ENCODE measurements around the gene ERCC1.
"Not testable (repeated sequence)": the region's sequence is repeated elsewhere in the genome, so short reads cannot be mapped to it uniquely, and the experiment has no call there.

ERCC1 gene

GRCh38 chr19:45455707-45456499 lies 32.2 kb upstream of the ERCC1 start:
- peak; percentile 89 for ATAC-seq
- peak; percentile 82 for DNase-seq

DNA sequence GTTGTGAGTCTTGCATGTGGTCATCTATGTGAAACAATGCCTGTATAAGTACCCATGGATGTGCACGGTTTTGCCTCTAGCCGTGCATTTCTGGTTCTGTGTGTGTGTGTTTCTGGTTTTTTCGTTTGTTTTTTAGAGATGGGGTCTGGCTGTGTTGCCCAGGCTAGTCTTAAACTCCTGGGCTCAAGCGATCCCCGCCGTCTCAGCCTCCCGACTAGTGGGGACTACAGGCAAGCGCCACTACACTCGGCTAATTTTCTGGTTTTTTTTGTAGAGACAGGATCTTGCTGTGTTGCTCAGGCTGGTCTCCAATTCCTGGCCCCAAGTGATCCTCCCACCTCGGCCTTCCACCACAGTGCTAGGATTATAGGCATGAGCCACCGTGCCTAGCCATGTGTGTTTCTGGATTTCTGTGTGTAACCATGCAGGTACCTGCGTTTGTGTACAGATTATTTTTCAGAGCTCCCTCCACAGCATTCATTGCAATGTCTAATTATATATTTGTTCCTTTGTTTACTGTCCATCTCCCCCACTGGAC lies 28.2 kb upstream of the ERCC1 start:
- DNase-seq (no peak), ATAC-seq (no peak)

GRCh38 chr19:45451131-45451849 lies 27.6 kb upstream of the ERCC1 start:
- peak; percentile 52 for DNase-seq

DNA sequence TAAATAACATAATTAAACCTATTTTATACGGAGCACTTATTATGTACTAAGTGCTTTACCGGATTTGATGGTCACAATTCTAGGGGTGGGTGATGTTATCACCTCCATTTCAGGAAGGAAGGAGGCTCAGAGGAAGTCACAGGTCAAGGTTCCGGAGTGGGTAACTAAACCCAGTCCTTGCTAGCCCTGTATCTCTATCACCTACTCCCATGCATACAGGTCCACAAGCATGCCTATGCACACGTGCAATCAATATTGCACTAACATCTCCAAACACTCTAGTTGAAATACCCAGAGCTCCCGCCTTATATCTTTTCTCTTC lies 26.3 kb upstream of the ERCC1 start:
- DNase-seq: no peak
- peak; percentile 12 for ATAC-seq

More at GRCh38 chr19:45451131-45451849, 27.6 kb upstream of the ERCC1 start:
- peak; percentile 24 for ATAC-seq

DNA sequence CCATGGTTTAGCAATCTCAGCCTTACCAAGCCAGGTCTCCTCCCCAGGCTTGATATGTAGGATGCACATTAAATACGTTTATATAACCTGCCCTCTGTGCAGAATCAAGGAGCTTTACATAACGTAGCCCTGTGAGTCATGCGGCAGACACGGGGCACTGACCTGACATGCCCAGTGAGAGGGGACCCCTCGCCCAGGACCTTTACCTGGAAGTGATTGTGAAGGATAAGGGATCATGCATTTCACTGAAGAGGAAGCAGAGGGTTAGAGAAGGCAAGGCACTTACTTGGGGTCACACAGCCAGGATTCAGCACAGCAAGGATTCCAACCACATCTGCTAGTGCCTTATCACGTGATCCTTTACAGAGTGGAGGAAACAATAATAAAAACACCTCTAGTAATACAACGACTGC lies 25.2 kb upstream of the ERCC1 start:
- ATAC-seq (no peak), DNase-seq (no peak)

DNA sequence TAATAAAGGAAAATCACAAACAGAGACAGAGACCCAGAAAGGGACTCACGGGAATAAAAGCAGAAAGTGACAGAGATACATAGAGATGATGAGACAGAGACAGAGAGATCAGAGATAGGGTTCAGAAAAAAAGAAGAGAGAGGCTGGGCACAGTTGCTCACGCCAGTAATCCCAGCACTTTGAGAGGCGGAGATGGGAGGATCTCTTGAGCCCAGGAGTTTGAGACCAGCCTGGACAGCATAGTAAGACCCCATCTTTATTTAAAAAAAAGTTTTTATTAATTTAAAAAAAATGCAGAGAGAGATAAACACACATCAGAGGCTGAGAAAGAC lies 24.7 kb upstream of the ERCC1 start:
- DNase-seq: no peak
- ATAC-seq: no peak

GRCh38 chr19:45446944-45447343 lies 23.2 kb upstream of the ERCC1 start:
- ATAC-seq (no peak), DNase-seq (no peak)

DNA sequence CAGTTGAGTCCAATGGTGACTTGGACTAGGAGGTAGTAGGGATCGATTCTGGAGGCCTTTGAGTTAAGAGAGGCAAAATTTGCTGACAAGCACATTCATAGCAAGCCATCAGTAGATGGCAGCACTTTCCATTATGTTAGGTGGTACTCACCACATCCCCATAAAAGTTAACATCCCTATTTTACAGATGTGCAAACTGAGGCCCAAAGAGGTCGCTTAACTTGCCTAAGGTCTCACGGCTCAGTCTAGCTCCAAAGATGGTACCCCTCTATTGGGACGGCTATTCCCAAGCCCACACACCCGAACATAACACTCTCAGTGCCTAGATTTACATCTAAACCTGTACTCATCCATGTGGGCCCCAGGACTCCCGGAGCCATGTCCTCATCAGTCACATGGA lies 22.6 kb upstream of the ERCC1 start:
- no peak for ATAC-seq
- DNase-seq: no peak

GRCh38 chr19:45445139-45445538 lies 21.4 kb upstream of the ERCC1 start:
- DNase-seq (no peak), ATAC-seq (no peak)

DNA sequence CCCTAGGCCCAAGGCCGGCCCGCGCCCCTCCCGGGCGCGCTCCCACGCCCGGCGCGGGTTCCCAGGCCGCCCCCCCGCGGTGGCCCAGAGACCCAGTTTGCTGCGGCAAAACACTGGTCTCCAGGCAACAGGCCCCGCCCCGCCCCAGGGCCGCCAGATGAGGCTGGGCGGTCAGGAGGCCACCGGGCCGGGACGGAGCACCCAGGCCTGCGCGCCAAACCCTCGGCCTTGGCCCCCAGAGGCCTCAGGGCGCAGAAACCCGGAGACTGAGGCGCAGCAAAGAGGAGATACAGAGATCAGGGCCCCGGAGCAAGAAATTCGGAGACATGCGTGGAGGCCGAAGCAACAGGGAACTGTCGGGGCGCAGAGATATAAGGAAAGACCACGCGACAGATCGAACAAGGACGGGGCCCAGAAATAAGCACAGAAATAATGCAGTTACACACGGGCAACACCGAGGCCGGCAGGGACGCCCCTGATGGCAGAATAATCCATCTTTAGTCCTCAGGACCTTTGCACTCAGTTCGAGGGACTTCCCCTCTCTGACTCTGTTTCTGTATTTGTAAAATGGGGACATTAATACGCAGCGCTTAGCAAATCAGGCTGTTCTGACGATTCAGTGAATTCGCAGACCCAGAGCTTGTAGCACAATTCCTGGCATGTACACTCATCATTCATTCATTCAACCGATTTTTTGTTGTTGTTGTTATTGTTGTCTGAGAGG lies 20.8 kb upstream of the ERCC1 start:
- ATAC-seq (peak; percentile 53), DNase-seq (peak; percentile 88)

GRCh38 chr19:45443462-45444317 lies 20.0 kb upstream of the ERCC1 start:
- ATAC-seq: peak; percentile 33
- peak; percentile 73 for DNase-seq

DNA sequence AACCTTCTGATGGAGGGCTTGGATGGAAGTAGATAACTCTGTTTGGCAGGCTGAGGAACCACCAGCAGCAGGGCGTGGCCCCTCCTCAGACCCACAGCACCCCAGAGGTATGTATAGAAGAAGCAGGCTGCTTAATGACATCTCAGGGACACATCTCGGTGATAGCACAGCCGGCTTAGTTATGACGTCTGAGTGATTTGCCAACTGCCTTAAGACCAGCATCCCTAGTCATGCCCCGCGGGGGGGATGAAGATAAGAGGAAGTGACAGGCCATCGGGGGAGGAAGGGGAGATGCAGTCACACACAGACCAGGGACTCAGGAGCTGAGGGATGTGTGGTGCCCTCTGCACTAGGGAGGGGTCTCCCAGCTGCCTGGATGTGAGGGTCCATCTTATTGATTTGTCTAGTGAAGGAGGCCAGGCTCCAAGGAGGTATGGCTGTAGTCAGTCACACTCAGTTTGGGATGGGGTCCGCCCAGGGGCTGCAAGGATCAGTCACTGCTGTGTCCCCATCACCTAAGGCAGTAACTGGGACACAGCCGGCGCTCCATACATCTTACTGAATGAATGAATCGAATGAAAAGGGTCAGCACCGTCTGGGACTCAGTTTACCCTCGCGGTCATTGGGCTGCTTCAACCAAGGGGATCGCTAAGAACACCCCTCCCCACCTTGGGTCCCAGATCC lies 19.2 kb upstream of the ERCC1 start:
- peak; percentile 57 for DNase-seq
- ATAC-seq: peak; percentile 7

- ATAC-seq (no peak), DNase-seq (no peak)
These were observed 18.7 kb upstream of the ERCC1 start for GRCh38 chr19:45442408-45442777.

DNA sequence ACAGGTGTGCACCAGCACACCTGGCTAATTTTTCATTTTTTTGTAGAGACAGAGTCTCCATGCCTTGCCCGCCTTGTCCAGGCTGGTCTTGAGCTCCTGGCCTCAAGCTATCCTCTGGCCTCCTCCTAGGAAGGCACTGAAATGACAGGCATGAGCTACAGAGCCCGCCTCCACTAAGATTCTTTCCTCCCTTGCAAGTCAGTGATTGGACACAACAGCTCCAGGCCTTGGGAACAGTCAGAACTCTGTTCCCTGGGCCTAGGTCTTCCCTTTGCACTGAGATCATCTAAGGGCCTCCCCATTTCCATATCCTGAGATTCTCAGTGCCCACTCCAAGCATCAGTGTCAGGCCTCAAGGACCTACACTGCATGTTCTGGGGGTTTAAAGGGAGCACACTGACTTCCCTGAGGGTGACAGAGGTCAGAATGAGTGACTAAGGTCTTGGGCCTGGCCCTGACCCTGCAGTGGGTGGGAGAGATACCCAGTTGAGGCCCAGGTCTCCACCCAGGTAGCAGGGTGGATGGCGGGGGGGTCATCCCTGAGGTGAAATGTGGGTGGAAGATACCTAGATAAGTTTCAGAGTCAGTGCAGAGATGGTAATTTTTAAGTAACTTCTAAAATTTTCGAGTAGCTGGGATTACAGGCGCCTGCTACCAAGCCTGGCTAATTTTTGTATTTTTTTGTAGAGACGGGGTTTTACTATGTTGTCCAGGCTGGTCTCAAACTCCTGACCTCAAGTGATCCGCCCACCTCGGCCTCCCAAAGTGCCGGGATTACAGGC lies 17.3 kb upstream of the ERCC1 start:
- DNase-seq (no peak), ATAC-seq (no peak)

DNA sequence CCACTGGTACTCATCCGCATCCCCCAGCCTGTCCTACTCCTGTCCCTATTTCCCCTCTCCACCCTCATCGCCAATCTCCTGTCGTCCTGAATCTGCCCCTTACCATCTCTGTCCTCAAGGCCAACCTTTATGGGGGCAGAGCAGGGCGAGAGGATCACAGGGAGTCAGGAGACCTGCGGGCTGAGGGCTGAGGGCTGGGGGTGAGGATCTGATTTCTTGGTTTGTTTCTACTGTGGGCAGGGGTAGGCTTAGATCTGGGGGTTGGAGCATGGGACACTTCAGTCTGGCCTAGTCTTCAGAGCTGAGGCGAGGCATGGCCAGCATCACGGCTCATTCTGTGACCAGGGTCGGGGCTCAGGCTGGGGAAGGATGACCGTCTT lies 16.5 kb upstream of the ERCC1 start:
- no peak for ATAC-seq
- no peak for DNase-seq

DNA sequence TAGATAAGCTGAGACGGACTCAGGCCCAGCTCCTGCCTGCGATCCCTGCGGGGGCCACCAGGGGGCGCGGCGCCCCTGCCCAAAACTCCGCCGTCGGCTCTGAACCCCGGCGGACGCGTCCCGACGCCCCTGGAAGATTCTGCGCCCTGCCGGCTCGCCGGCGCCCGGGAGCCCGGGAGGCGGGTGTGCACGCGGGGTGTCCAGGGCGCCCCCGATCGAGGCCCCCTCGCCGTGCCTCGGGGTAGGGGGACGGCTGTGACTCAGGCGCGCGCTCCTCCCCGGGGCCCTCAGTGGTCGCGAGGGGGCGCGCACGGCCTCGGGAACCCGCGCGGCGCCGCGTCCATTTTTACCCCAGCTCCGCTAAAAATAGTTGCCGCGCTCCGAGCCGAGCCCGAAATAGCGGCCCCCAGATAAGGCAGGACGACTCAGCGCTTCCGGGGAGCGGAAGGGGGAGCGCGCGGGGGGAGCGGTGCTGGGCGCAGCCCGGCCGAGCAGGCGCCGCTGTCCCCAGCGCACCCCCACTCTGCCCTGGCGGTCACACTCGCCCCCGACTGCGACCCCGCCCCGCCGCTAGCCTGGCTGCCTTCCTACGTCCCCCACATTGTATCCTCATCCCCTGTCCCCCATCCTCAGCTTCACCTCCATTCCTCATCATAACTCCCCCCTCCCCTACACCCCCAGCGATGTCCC lies 16.0 kb upstream of the ERCC1 start:
- ATAC-seq (peak; percentile 68), DNase-seq (peak; percentile 87)

GRCh38 chr19:45439190-45439568 lies 15.5 kb upstream of the ERCC1 start:
- ATAC-seq: no peak

GRCh38 chr19:45437328-45437727 lies 13.6 kb upstream of the ERCC1 start:
- ATAC-seq (no peak), DNase-seq (no peak)

More at GRCh38 chr19:45439190-45439568, 15.5 kb upstream of the ERCC1 start:
- DNase-seq: no peak

DNA sequence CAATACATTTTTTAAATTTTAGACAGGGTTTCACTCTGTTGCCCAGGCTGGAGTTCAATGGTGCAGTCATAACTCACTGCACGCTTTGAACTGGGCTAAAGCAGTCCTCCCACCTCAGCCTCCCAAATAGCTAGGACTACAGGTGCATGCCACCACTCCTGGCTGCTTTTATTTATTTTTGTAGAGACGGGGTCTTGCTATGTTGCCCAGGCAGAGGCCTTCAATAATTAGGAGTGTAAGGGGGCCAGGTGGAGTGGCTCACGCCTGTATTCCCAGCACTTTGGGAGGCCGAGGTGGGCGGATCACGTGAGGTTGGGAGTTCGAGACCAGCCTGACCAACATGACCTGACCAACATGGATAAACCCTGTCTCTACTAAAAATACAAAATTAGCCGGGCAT lies 8.8 kb upstream of the ERCC1 start:
- ATAC-seq, DNase-seq: not testable (repeated sequence)

DNA sequence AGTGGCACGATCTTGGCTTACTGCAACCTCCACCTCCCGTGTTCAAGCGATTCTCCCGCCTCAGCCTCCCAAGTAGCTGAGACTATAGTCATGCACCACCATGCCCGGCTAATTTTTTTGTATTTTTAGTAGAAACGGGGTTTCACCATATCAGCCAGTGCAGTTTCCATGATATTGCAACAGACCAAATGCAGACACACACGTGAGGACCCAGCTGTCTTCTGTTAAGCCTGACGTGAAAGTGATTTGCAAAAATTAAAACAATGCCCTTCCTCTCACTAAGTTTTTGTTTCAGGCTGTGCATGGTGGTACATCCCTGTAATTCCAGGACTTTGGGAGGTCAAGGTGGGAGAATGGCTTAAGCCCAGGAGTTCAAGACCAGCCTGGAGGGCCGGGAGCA lies 7.3 kb upstream of the ERCC1 start:
- DNase-seq, ATAC-seq: not testable (repeated sequence)
